Neutrophil (primary cell): ENCODE results near the gene PPP2R5C.

Source experiments
- H3K27ac ChIP-seq: fragments of 200-600 bp; sonication (generic); 2 replicates; pipeline ENCODE4 v1.5.1; 2016; ENCODE audit warnings: mild to moderate bottlenecking, moderate library complexity
- H3K27me3 ChIP-seq: fragments of 200-600 bp; sonication (generic); 2 replicates; pipeline ENCODE4 v1.6.0; 2016; ENCODE audit warnings: mild to moderate bottlenecking
- H3K36me3 ChIP-seq: fragments of 200-600 bp; sonication (generic); 2 replicates; pipeline ENCODE4 v1.5.1; 2017
- H3K4me1 ChIP-seq, 2 experiments: fragments of 200-600 bp in 1 of 2; sonication (generic) in 1 of 2; 1 replicate in 1 of 2; 2 replicates in 1 of 2; pipeline versions ENCODE4 v1.5.1 to v1.6.1; 2013 to 2016; ENCODE audit warnings: low read depth in 1 of 2, low read length in 1 of 2, mild to moderate bottlenecking in 1 of 2, moderate library complexity in 1 of 2; ENCODE audit not compliant: control insufficient read depth in 1 of 2, insufficient read depth in 1 of 2
- H3K4me3 ChIP-seq, 2 experiments: fragments of 200-600 bp in 1 of 2; sonication (generic) in 1 of 2; 1 replicate in 1 of 2; 2 replicates in 1 of 2; pipeline ENCODE4 v1.5.1; 2013 to 2016; ENCODE audit warnings: low read depth in 1 of 2, low read length in 1 of 2, mild to moderate bottlenecking in 1 of 2, moderate library complexity in 1 of 2
- H3K9me3 ChIP-seq: fragments of 200-600 bp; sonication (generic); 2 replicates; pipeline ENCODE4 v1.5.1; 2016
- CTCF ChIP-seq: fragments of 200-600 bp; sonication (generic); IDR thresholded peaks from 2 replicates; pipeline ENCODE4 v1.5.1; 2016; ENCODE audit warnings: antibody characterized with exemption

PPP2R5C gene

DNA sequence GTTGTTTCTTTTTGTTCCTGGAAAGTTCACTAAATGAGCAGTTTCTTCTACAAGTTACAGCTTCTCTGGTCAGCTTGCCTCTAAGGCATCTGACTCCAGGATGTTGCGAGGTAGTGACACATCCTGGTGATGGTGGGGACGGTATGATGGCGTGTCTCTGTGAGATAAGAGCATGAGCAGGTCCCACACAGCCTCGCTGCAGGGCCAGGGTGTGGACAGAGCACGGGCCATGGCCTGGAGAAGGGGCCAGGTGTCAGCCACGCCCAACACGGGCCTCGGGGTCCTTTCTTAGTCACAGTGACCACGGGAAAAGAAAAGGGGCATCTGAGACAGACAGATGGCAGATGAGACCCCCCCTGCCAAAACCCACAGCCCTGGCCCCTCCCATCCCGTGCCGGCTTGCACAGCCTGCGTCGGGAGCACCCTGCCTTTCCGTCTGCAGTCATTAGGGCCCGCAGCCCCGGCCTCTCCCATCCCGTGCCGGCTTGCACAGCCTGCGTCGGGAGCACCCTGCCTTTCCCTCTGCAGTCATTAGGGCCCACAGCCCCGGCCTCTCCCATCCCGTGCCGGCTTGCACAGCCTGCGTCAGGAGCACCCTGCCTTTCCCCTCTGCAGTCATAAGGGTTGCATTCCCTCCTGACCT is 123.5 kb downstream of the PPP2R5C start:
- Histone ChIP-seq H3K9me3 (no peaks in the 10 kb centered on the region), H3K27ac (no peak overlapping the region), H3K36me3 (peaks cover 76% of the 10 kb centered on the region), H3K27me3 (no peaks in the 10 kb centered on the region), H3K4me1 (no peaks in the 10 kb centered on the region), H3K4me3 (no peak overlapping the region)
- no peak for TF ChIP-seq CTCF

- Histone ChIP-seq H3K27me3 (no peaks in the 10 kb centered on the region), H3K27ac (no peak overlapping the region), H3K4me1 (no peaks in the 10 kb centered on the region), H3K4me3 (no peak overlapping the region), H3K9me3 (no peaks in the 10 kb centered on the region), H3K36me3 (peaks cover 89% of the 10 kb centered on the region)
- no peak for TF ChIP-seq CTCF
Measured at GRCh38 chr14:101887219-101887618, 125.7 kb downstream of the PPP2R5C start.

- no peaks in the 10 kb centered on the region for H3K27me3 ChIP-seq
- no peak overlapping the region for H3K4me3 ChIP-seq
- H3K9me3 ChIP-seq: no peaks in the 10 kb centered on the region
- no peaks in the 10 kb centered on the region for H3K4me1 ChIP-seq
- H3K36me3 ChIP-seq: peaks cover 90% of the 10 kb centered on the region
- no peak overlapping the region for H3K27ac ChIP-seq
- no peak for TF ChIP-seq CTCF
Measured at GRCh38 chr14:101888182-101888581, 126.7 kb downstream of the PPP2R5C start.

DNA sequence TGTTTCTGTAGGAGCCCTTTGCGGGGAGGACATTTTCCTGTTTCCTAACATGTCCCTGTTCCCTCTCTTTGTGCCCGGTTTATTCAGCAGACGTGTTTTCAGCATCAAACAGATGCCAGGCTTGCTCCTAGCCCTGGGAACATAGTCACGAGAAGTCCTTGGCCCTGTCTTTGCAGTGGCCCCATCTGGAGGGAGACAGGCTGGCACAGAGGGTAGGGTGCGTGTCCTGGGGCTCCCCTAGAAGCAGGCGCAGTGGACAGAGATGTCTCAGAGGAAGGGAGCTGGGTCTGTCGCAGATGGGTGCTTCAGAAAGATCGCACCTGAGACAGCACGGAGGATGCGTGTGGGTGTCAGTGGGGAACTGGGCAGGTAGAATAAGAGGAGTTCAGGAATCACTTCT is 127.9 kb downstream of the PPP2R5C start:
- H3K4me3 ChIP-seq: no peak overlapping the region
- H3K27ac ChIP-seq: no peak overlapping the region
- no peaks in the 10 kb centered on the region for H3K9me3 ChIP-seq
- TF ChIP-seq CTCF: no peak
- H3K36me3 ChIP-seq: peaks cover 90% of the 10 kb centered on the region
- no peaks in the 10 kb centered on the region for H3K4me1 ChIP-seq
- H3K27me3 ChIP-seq: no peaks in the 10 kb centered on the region

DNA sequence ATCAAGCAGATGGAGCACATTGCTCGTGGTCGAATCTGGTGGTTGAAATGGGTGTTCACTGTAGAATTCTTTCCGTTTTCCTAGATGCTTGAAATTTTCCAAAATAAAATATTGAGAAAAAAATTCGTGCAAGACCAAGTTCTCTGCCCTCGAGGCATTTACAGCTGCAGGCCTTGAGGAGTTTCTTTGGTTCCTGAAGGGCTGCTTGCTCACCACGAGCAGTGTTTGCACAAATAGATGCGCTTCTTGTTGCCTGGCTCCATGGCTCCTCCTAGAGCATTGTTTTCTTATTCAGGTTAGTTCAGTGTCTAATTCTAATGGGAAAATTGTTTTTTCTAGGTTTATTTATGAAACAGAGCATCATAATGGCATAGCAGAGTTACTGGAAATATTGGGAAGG is 128.4 kb downstream of the PPP2R5C start:
- no peaks in the 10 kb centered on the region for H3K4me1 ChIP-seq
- no peak for TF ChIP-seq CTCF

GRCh38 chr14:101891471-101891870 is 130.0 kb downstream of the PPP2R5C start:
- TF ChIP-seq CTCF: no peak
- Histone ChIP-seq H3K27ac (no peak overlapping the region), H3K36me3 (peaks cover 96% of the 10 kb centered on the region), H3K9me3 (no peaks in the 10 kb centered on the region), H3K27me3 (no peaks in the 10 kb centered on the region), H3K4me3 (no peak overlapping the region), H3K4me1 (no peaks in the 10 kb centered on the region)

More for the DNA sequence above, 128.4 kb downstream of the PPP2R5C start:
- Histone ChIP-seq H3K9me3 (no peaks in the 10 kb centered on the region), H3K4me3 (no peak overlapping the region), H3K27ac (no peak overlapping the region), H3K36me3 (peaks cover 90% of the 10 kb centered on the region), H3K27me3 (no peaks in the 10 kb centered on the region)
